B cell (primary cell): Measurements from ENCODE around the gene VTCN1. TPM values are rescaled to one million over a fixed set of nuclear protein-coding genes. Genes with fewer than 3 reads are reported as not detected.

ENCODE experiments used
- ATAC-seq: fragments of 200-7000 bp; cut with Tn5 transposase; one replicate; pipeline ENCODE4 v1.10.0; 2021; ENCODE audit warnings: low read depth, mild to moderate bottlenecking, moderate number of reproducible peaks, moderate library complexity
- CTCF ChIA-PET: fragments of 350-600 bp; sonication (Branson Sonifier 250); formaldehyde crosslinking; loops from one replicate; lab custom pipeline; 2021; ENCODE audit warnings: antibody characterized with exemption, inconsistent platforms; lab: Charles Lee
- POLR2A ChIA-PET: fragments of 350-600 bp; sonication (Branson Sonifier 250); formaldehyde crosslinking; loops from one replicate; lab custom pipeline; 2021; ENCODE audit warnings: antibody characterized with exemption; lab: Charles Lee
- DNase-seq: peaks from one replicate; pipeline ENCODE4 v3.0.0; 2013
- H2AFZ ChIP-seq: 2 replicates; pipeline ENCODE4 v1.6.1; 2012; ENCODE audit warnings: mild to moderate bottlenecking, low read depth, low read length; ENCODE audit not compliant: insufficient read depth, poor library complexity, severe bottlenecking
- H3K27ac ChIP-seq, 2 donors: 1 replicate in 1 of 2; 2 replicates in 1 of 2; pipeline ENCODE4 v1.5.1; 2012 to 2013; ENCODE audit warnings: low read length in 2 of 2, mild to moderate bottlenecking in 2 of 2, moderate library complexity in 1 of 2
- H3K27me3 ChIP-seq, 4 experiments: fragments of 200-600 bp in 1 of 4; sonication (generic) in 1 of 4; replicated peaks in 1 of 4; 1 replicate in 2 of 4; 2 replicates in 2 of 4; pipeline versions ENCODE4 v1.6.1 to v1.7.0; 2013 to 2016; ENCODE audit warnings: low read length in 3 of 4, mild to moderate bottlenecking in 2 of 4, mixed read lengths in 1 of 4, moderate library complexity in 1 of 4; ENCODE audit not compliant: insufficient read depth in 4 of 4, control insufficient read depth in 3 of 4; ENCODE audit errors: control extremely low read depth in 1 of 4
- H3K36me3 ChIP-seq, 2 experiments: replicated peaks in 1 of 2; 1 replicate in 1 of 2; 2 replicates in 1 of 2; pipeline versions ENCODE4 v1.6.1 to v1.7.1; 2013; ENCODE audit warnings: low read length in 1 of 2; ENCODE audit not compliant: insufficient read depth in 2 of 2, control insufficient read depth in 1 of 2; ENCODE audit errors: control extremely low read depth in 1 of 2, extremely low read depth in 1 of 2
- H3K4me1 ChIP-seq, 2 donors: fragments of 200-600 bp in 1 of 2; sonication (generic) in 1 of 2; 1 replicate in 1 of 2; 2 replicates in 1 of 2; pipeline versions ENCODE4 v1.5.1 to v1.6.1; 2013 to 2017; ENCODE audit warnings: low read length in 2 of 2; ENCODE audit not compliant: control insufficient read depth in 2 of 2, insufficient read depth in 2 of 2
- H3K4me2 ChIP-seq: replicated peaks from 2 replicates; pipeline ENCODE3; 2012; ENCODE audit warnings: mild to moderate bottlenecking, low read depth, low read length; ENCODE audit not compliant: poor library complexity, severe bottlenecking
- H3K4me3 ChIP-seq, 5 experiments: fragments of 200-600 bp in 1 of 5; sonication (generic) in 1 of 5; 1 replicate in 3 of 5; 2 replicates in 2 of 5; pipeline versions ENCODE4 v1.5.1 to v1.7.0; 2011 to 2016; ENCODE audit warnings: low read length in 4 of 5, mild to moderate bottlenecking in 4 of 5, low read depth in 2 of 5, control low read depth in 1 of 5, moderate library complexity in 1 of 5; ENCODE audit not compliant: insufficient read depth in 1 of 5; ENCODE audit errors: control extremely low read depth in 1 of 5, extremely low read depth in 1 of 5
- H3K79me2 ChIP-seq: fragments of 200-600 bp; sonication (generic); one replicate; pipeline ENCODE4 v1.6.0; 2016; ENCODE audit warnings: low read length; ENCODE audit not compliant: control insufficient read depth, insufficient read depth
- H3K9ac ChIP-seq: fragments of 200-600 bp; sonication (generic); 2 replicates; pipeline ENCODE4 v1.6.1; 2017; ENCODE audit warnings: mild to moderate bottlenecking, low read length, moderate library complexity
- H3K9me3 ChIP-seq, 3 donors: one replicate each; pipeline versions ENCODE4 v1.6.1 to v1.7.1; 2013; ENCODE audit warnings: low read length in 2 of 3; ENCODE audit not compliant: control insufficient read depth in 2 of 3, insufficient read depth in 1 of 3; ENCODE audit errors: control extremely low read depth in 1 of 3
- H4K20me1 ChIP-seq: 2 replicates; pipeline ENCODE4 v1.6.0; 2012; ENCODE audit warnings: mild to moderate bottlenecking, low read length; ENCODE audit not compliant: insufficient read depth, control insufficient read depth, poor library complexity, severe bottlenecking
- H3K27ac Mint-ChIP-seq: one replicate; pipeline ENCODE4 v1.8.0; 2021; ENCODE audit warnings: mixed read lengths
- H3K27me3 Mint-ChIP-seq: one replicate; pipeline ENCODE4 v1.8.0; 2021; ENCODE audit warnings: mixed read lengths
- H3K4me1 Mint-ChIP-seq: one replicate; pipeline ENCODE4 v1.8.0; 2021; ENCODE audit warnings: mixed read lengths
- H3K4me3 Mint-ChIP-seq: one replicate; pipeline ENCODE4 v1.8.0; 2021; ENCODE audit warnings: mixed read lengths
- H3K9me3 Mint-ChIP-seq: one replicate; pipeline ENCODE4 v1.8.0; 2022; ENCODE audit warnings: mixed read lengths; ENCODE audit not compliant: insufficient read depth
- CTCF ChIP-seq: fragments of 200-600 bp; IDR thresholded peaks from one replicate; pipeline ENCODE4 v1.8.0; 2022; ENCODE audit warnings: antibody characterized with exemption, mild to moderate bottlenecking
- EZH2 ChIP-seq: IDR thresholded peaks from 2 replicates; pipeline ENCODE4 v1.6.1; 2012; ENCODE audit warnings: borderline replicate concordance, low read depth, mild to moderate bottlenecking, moderate library complexity, low read length; ENCODE audit not compliant: insufficient read depth, poor library complexity, severe bottlenecking
- WGBS: methylation state at CpG from one replicate; pipeline ENCODE4 v1.1.5; 2013; ENCODE audit warnings: missing lambda C conversion rate; ENCODE audit not compliant: insufficient coverage; 5-methylcytosine and 5-hydroxymethylcytosine counted together
- intact Hi-C: fragments of 100-400 bp; cut with micrococcal nuclease; formaldehyde crosslinking; loops from one replicate; pipeline ENCODE4 v1.10.0; 2022
- polyA plus RNA-seq: library from polyadenylated mRNA; depleted of rRNA; stranded (reverse); fragments of >200 nt; gene quantifications from 2 replicates; pipeline ENCODE4 v1.2.3, GENCODE V29; 2012
- total RNA-seq, 2 donors: library from RNA; stranded (reverse); fragments of 120-200 nt in 1 of 2; gene quantifications; 1 replicate in 1 of 2; 2 replicates in 1 of 2; pipeline versions ENCODE4 v1.2.3 to v1.2.4, GENCODE V29; 2013 to 2022

VTCN1 gene
- total and polyA plus RNA-seq, 2 donors (not counting 1 experiment from before 2014, with no cell fraction given): not detected

GRCh38 chr1:117164209-117164608 is 46.5 kb downstream of the VTCN1 start:
- peaks cover 0 to 1% (median 0%) of the 10 kb centered on the region in 3 donors for H3K9me3 ChIP-seq
- no peak overlapping the region for H3K4me3 Mint-ChIP-seq
- no peak overlapping the region for H3K27ac Mint-ChIP-seq
- H3K4me3 ChIP-seq: no peak overlapping the region
- TF ChIP-seq EZH2: no peak
- no peak for TF ChIP-seq CTCF
- intact Hi-C loops: no loop called here
- no peaks in the 10 kb centered on the region for H3K4me1 Mint-ChIP-seq
- H3K27ac ChIP-seq: no peak overlapping the region
- H3K27me3 ChIP-seq: peaks cover 0 to 6% (median 1%) of the 10 kb centered on the region in 4 experiments
- H3K36me3 ChIP-seq: no peaks in the 10 kb centered on the region
- no peaks in the 10 kb centered on the region for H3K79me2 ChIP-seq
- ATAC-seq (no peak), DNase-seq (no peak)
- H3K9me3 Mint-ChIP-seq: no peaks in the 10 kb centered on the region
- H3K27me3 Mint-ChIP-seq: peaks cover 35% of the 10 kb centered on the region
- no peak overlapping the region for H3K4me2 ChIP-seq
- no peak overlapping the region for H3K9ac ChIP-seq
- ChIA-PET POLR2A (no interaction called here), CTCF (no interaction called here)
- WGBS: 100% methylated on average over 3 of the region's 4 CpGs
- H2AFZ ChIP-seq: no peak overlapping the region
- H4K20me1 ChIP-seq: no peaks in the 10 kb centered on the region
- no peaks in the 10 kb centered on the region for H3K4me1 ChIP-seq

GRCh38 chr1:117162816-117163215 is 47.9 kb downstream of the VTCN1 start:
- Histone ChIP-seq H3K4me1 (no peaks in the 10 kb centered on the region), H4K20me1 (no peaks in the 10 kb centered on the region), H3K9me3 (peaks cover 0 to 1% (median 0%) of the 10 kb centered on the region in 3 donors), H3K79me2 (no peaks in the 10 kb centered on the region), H3K36me3 (no peaks in the 10 kb centered on the region), H3K27ac (no peak overlapping the region), H3K9ac (no peak overlapping the region), H3K4me2 (no peak overlapping the region), H2AFZ (no peak overlapping the region), H3K27me3 (peaks cover 0 to 7% (median 1%) of the 10 kb centered on the region in 4 experiments), H3K4me3 (no peak overlapping the region)
- TF ChIP-seq CTCF: no peak
- TF ChIP-seq EZH2: no peak
- H3K9me3 Mint-ChIP-seq: no peaks in the 10 kb centered on the region
- no peak overlapping the region for H3K27ac Mint-ChIP-seq
- ATAC-seq: no peak
- H3K4me1 Mint-ChIP-seq: no peaks in the 10 kb centered on the region
- intact Hi-C loops: no loop called here
- 88% methylated on average over 5 of the region's 6 CpGs for WGBS
- H3K4me3 Mint-ChIP-seq: no peak overlapping the region
- peaks cover 43% of the 10 kb centered on the region for H3K27me3 Mint-ChIP-seq
- no peak for DNase-seq
- ChIA-PET CTCF (interaction anchor here (1.2 kb wide), 1 partner anchor 34 kb away, joined by 3 read pairs; no protein-coding TSS in a partner anchor), POLR2A (no interaction called here)
